NCI-H2081 treated with DMSO at 0.1 percent for 48 hours (cell line): Measurements from ENCODE around the gene AIMP2.
A peak's percentile ranks its signal among the peaks of the same experiment; 100 is the strongest.
"Not testable (repeated sequence)": the region's sequence is repeated elsewhere in the genome, so short reads cannot be mapped to it uniquely, and the experiment has no call there.

Experiments used
- DNase-seq: peaks from one replicate; lab custom pipeline; 2025; lab: John Stamatoyannopoulos, UW

The AIMP2 gene

DNA sequence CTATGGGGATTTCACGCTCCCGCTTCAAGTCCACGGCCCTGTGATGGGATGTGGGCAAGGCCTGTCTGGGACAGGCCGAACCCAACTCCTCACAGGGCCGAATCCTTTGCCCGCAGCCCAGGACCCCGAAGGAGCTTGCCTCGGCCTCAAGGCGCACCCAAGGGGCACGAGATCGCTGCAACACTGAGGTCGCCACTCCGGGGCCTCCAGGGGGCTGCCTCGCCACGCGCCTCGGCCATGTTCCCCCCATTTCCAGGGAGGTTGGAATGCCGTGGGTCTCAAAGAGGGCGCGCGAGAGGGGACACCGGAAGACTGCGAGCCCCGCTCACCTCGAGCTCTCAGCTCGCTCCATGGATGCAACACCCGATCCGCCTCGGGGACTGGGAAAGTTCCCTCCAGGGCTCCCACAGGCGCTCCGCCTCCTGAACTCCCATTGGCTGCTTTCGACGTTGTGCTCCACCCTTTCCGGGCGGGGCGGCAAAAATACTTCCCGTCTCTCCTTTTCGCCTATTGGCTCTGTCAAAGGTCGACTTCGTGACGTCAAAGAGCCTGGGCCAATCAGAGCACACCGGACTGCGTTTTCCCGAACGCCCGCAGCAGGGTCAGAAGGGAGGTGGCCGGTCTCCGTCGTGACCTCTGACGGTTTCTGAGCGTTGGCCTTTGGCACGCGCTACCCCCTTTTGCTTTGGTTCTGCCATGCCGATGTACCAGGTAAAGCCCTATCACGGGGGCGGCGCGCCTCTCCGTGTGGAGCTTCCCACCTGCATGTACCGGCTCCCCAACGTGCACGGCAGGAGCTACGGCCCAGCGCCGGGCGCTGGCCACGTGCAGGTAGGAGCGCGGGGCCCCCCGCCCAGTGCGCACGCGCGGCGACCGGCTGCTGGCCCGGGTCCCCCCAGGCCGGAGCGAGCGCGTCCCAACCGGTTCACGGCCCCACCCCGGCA lies at the start of gene AIMP2, which contains the start of gene PMS2:
Gene AIMP2 (plus strand): TSS at position 605 of the 944 bp plus-strand sequence. CDS start 92 bp downstream, at position 697.
Gene PMS2 (minus strand): TSS at position 382 of the 944 bp plus-strand sequence. CDS start 30 bp downstream, at position 352.
- DNase-seq, result peak; percentile 97

DNA sequence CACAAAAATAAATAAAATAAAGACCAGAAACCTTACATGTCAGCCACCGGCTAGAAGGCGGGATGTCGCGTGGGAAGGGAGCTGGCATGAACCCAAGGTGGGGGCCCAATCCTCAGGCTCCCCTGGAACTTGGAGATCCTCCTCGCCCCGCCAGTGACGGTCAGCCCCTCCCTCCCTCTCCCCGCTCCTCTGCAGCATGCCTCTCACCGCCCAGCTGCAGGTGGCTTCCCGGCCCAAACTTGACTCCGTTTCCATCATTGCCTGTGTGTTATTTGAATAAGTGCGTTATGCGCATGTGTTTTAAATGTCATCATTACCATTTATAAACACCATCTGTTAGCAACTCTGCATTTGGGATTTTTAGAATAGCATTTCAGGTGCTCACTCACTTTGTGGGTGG lies 45.9 kb upstream of the AIMP2 start:
- DNase-seq, result not testable (repeated sequence)

DNA sequence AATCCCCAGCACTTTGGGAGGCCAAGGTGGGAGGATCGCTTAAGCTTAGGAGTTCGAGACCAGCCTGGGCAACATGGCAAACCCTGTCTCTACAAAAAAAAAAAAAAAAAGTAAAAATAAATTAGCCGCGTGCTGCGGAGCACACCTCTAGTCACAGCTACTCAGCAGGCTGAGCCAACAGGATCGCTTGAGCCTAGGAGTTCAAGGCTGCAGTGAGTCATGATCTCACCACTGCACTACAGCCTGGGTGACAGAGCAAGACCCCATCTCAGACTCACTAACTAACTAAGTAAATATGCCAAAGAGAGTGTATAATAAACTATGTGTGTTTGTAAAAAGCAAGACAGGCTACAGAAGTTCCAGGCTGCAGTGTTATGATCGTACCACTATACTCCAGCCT lies 45.3 kb upstream of the AIMP2 start:
- DNase-seq, result not testable (repeated sequence)

DNA sequence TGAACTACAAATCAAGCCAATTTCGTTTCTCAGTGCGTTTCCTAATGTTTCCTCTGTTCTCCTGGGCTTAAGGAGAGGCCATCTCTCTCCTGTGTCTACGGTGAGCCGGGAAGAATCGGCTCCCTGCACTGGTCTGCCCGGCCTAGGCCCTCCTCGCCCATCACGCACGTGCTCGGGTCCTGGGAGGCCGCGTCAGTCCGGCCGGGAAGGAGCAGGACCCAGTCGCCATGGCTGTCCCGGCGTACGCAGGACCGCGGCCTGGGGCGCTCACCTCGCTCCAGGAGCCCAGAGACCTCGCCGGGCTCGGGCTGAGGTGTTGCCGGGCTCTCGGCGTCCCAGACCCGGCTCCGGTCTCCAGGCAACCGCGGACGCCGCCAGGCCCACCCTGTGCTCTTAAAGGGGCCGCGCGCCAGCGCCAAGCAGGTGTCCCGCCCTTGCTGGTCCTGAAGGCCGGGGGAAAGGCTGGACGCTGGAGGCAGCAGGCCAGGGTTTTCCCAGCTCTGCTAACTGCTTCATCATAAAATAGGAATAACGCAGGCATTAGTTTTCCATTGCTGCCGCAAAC lies 38.6 kb upstream of the AIMP2 start, which contains the start of gene RSPH10B:
Gene RSPH10B (minus strand): TSS at position 343 of the 565 bp plus-strand sequence. CDS start 3,573 bp downstream, outside the sequence.
- not testable (repeated sequence) for DNase-seq

DNA sequence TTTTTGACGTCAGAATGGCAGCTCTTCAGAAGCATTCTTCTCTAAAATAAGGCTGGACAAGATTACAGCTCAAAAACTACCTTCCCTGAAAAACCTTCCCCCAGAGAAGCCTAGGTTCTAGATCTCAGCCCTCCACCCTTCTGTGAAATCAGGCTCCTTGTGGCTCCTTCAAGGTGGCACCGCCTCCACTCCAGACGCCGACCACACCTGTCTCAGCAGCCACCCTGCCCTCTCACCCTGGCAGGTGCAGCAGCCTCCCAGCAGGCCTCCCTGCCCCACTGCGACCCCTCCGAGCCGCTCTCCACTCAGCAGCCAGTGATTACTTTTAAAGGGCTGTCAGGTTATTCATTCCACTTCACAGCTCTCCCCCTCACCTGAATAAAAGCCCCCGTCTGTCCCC lies 35.5 kb upstream of the AIMP2 start:
- not testable (repeated sequence) for DNase-seq

DNA sequence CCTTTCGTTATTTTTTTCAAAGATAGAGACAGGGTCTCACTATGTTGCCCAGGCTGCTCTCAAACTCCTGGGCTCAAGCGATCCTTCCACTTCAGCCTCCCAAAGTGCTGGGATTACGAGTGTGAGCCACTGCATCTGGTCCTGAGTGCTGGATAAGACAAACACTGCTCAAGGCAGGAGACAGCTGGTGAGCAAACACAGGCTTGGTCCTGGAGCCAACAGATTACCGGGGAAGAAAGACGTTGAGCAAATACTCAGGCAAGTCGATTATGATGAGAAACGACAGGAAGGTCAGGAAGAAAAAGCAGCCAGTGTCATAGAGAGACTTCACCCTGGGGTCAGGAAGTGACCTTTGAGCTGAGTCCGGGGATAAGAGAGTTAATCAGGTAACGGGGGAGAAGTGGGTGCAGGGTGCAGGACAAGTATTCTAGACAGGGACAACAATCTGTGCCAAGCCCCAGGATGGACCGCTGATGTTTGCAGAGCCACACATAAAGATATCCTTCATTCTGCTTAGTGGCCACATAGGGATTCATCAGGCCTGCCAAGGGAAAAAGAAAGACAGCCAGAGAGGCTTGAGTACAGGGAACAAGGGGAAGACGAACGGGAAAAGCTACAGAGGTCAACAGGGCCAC lies 29.3 kb upstream of the AIMP2 start:
- not testable (repeated sequence) for DNase-seq

DNA sequence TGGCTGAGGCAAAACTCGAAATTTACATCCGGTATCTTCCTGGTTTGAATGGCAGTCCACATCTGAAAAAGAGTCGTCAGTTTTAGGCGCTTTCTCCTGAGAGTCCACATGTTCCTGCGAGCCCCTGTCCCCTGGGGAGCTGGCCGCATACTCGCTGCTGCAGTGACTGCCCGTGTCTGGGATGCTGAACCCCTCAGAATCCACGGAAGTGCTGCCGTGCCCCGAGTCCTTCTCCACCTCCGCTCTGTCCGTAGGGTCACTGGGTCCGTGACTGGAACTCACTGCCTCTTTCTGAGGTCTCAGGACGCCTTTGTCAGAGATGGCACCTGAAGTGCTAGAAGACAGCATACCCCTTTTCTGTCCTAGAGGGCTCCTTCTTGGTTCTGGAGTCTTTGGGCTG lies 22.0 kb upstream of the AIMP2 start:
- DNase-seq, result not testable (repeated sequence)

DNA sequence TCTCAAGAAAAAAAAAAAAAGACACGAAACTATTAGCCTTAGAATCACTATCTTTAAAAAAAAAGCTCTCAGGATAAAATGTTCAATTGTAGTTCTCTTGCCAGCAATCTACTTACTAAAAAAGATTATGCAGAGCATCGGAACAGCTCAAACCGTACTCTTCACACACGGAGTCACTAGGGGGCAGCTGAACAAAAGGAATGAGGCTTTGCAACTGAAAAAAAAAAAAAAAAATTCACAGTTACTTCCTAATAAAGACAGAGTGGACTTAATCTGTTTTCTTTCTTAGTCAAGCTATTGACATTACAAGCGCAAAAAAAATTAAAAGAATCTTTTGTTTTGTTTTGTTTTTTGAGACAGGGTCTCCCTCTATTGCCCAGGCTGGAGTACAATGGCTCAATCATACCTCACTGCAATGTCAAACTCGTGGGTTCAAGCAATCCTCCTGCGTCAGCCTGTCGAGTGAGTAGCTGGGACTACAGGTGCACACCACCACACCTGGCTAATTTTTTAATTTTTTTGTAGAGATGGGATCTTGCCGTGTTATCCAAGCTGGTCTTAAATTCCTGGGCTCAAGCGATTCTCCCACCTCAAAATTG lies 11.8 kb upstream of the AIMP2 start:
- peak; percentile 43 for DNase-seq

DNA sequence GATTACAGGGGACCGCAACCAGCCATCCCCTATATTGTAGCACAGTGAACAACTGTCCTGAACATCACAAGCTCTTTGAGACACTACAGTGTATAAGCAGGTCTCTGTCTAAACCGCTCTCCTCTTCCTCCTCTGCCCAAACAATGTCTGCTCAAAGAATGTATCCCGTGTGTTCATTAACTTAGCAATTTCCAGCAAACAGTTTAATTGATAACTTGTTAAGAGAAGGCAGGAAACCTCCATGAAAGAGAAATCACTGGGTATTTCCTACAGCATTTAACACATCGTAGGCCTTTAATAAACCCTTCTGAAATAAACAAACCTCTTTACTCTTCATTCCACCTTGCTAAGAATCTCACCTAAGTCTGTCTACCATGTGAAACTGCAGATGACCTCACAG lies 1.7 kb upstream of the AIMP2 start:
- DNase-seq, result no peak

DNA sequence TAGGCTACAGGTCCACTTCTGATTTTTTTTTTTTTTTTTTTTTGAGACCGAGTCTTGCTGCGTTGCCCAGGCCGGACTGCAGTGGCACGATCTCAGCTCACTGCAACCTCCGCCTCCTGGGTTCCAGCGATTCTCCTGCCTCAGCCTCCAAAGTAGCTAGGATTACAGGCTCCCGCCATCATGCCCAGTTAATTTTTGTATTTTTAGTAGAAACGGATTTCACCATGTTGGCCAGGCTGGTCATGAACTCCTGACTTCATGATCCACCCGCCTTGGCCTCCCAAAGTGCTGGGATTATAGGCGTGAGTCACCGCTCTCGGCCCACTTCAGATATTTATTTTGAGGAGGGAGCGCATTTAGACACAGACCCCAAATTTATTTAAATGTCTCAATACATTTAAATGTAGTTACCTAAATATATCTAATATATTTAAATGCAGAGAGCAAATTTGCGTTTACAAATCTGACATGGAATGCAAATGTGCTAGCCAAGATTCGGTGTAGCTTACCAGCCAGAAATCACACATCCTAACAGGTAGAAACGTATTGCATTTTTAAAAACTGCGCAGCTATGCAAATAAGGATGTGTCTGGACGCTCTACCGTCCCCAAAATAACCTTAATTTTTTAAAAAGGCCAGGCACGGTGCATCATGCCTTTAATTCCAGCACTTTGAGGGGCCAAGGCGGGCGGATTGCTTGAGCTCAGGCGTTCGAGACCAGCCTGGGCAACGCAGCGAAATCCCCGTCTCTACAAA lies 1.1 kb upstream of the AIMP2 start:
- DNase-seq, result not testable (repeated sequence)

DNA sequence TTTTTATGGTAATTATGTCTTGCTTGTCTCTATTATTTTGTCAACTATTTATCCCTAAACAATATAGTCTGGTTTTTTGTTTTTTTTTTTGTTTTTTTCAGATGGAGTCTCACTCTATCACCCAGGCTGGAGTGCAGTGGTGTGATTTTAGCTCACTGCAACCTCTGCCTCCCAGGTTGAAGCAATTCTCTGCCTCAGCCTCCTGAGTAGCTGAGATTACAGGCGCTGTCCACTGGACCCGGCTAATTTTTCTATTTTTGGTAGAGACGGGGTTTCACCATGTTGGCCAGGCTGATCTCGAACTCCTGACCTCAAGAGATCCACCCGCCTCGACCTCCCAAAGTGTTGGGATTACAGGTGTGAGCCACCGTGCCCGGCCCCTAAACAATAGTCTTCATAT lies 1.3 kb downstream of the AIMP2 start:
- not testable (repeated sequence) for DNase-seq

DNA sequence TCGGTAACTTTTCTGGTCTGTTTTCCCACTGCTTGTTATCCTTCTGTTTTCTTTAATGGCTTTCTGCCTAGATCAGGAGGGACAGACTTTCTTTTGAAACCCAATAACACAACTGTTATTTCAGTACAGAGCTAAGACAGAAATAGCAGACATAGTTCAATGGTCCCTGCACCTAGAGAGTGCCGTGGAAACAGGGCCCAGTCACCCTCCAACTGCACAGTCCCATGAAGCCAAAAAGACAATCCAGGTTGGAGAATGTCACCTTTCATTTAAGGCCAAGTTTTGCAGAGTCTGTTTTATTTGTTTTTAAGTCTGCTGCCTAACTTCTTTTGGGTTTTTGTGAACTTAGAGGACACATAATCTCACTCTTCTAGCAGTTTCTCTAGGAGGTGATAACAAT lies 2.5 kb downstream of the AIMP2 start:
- DNase-seq, result no peak

DNA sequence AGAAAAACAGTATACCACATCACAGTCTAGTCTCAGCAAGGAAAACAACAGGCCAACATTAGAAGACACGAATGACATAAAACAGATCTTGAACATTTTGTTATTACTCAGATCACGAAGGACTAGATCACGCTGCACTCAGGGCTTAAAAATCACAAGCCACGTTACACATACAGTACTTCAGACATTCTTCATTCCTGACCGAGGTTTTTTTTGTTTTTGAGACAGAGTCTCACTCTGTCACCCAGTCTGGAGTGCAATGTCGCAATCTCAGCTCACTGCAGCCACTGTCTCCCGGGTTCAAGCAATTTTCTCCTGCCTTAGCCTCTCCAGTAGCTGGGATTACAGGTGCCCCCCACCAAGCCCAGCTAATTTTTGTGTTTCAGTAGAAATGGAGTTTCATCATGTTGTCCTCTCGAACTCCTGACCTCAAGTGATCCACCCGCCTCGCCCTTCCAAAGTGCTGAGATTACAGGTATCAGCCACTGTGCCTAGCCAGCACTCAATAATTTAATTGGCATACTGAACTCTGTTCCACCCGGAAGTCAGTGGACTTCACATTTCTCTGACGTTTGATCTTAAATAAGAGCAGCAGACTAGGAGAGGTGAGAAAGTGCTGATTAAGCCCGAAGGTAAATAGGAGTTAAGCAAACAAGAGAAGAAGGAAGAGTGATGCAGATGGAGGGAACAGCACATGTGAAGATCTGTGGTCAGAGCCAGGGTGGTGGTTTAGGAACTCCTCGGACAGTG lies 3.5 kb downstream of the AIMP2 start:
- no peak for DNase-seq

DNA sequence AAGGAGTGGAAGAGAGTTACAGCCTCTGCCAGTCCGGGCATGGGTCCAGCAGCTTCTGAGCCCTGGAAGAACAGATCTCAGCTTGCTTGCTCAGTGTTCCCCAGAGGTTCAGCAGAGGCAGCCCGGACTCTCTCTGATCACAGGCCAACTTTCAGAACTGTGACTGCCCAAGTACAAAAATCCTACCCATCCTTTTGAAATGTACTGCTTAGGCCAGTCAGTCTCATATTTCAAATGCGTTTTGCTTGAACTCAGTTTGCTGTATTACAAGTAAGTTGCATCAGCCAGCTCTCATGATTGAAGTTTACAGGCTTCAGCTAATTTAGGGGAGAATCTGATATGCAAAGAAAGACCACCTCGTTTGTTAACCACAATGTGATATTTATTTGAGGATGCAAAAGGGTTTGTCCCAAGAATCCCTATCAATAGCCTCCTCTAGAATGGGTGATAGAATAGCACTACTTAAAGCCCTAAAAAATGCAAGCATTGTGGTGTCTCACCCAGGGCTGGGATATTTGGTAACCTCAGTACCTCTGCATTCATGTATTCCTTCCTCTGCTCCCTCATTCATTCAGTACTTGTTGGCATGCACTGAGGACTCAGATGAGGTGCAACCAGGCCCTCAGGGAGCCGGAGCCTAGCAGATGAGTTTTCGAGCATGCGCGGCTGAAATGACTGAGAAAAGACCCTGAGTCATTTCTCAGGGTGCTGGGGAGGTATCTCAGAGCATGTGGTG lies 7.0 kb downstream of the AIMP2 start:
- no peak for DNase-seq

DNA sequence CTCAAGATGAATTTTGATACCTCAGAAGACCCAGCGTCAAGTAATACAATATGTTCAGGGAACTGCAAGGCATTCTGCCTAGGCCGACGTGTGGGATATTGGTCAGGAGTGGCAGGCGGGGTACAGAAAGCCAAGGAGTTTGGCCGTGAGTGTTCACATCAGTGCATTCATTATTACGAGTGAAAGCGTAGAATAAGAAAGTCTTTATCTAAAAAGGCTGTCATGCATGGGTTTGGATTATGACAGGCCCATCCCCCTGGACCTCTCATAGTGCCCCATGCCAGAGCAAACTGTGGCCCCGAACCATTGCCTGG lies 7.5 kb downstream of the AIMP2 start:
- no peak for DNase-seq

DNA sequence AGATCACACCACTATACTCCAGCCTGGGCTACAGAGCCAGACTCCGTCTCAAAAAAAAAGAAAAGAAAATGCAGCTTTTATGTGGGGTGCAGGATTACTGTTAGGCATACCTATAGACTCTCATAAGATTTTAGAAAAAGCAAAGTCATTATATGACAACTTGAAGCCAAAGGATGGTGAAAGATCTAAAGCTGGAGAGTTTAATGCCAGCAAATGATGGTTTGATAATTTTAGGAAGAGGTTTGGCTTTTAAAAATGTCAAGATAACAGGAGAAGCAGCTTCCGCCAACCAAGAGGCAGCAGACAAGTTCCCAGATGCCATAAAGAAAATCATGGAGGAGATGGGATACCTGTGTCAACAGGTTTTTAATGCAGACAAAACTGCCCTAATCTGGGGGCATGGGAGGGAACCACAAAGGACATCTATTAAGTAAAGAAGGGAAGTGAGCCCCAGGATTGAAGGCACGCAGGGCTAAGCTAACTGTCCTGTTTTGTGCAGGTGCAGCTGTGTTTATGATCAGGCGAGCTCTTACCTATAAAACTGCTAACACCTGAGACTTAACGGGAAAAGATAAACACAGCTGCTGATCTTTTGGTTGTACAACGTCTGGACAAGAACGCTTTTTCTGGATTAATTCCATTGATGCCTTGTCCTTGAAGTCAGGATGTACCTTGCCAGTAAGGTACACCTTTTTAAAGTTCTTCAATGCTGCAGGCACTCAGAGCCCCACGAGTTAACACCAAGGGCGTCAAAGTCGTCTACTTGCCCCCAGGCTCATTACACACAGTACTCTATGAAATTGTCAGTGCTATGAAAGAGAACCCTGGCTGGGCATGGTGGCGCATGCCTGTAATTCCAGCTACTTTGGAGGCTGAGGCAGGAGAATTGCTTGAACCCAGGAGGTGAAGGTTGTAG lies 11.6 kb downstream of the AIMP2 start:
- DNase-seq, result no peak

DNA sequence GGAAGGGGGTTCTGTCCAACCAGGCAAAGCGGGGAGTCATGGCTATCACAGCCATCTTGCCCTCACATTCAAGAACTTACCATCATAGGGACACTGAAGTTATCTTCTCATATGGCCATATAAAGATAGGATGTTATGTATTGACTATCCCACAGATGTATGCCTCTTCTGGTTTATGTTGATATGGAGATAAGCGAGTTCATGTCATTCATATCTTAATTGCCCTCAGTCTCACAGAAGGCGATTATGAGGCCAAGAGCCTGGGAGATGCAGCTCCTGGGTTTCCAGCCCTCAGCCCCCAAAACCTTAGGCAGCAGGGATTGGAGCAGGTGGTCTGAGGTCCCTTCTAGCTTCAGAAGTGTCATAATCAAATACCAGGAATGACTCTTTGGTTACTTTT lies 13.6 kb downstream of the AIMP2 start:
- no peak for DNase-seq

DNA sequence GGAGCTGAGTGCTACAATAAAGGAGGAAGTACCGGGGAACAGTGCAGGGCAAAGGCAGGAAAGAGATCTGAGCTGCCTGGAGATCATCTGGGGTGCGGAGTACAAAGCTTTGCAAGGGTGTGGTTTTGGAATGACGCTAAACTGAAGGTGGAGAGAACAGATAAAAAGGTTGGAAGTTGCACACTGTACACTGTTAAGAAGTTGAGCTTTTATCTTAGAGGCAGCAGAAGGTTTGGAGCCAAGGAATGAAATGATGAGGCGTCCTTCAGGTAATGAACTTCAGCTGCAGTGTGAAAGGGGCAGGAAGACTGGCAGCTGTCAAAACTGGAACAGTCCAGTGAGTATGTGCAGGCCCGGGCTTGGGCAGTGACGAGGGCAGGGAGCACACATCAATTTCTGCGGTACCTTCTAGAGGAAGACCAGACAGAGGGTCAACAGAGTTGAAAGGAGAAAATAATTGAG lies 14.9 kb downstream of the AIMP2 start:
- no peak for DNase-seq
